Measurements from ENCODE around the gene ATG12. TPM values are rescaled to one million over a fixed set of nuclear protein-coding genes. Genes with fewer than 3 reads are reported as not detected.

Gene ATG12
- total RNA-seq, 1 experiment from 2014 or later = 179 TPM

DNA sequence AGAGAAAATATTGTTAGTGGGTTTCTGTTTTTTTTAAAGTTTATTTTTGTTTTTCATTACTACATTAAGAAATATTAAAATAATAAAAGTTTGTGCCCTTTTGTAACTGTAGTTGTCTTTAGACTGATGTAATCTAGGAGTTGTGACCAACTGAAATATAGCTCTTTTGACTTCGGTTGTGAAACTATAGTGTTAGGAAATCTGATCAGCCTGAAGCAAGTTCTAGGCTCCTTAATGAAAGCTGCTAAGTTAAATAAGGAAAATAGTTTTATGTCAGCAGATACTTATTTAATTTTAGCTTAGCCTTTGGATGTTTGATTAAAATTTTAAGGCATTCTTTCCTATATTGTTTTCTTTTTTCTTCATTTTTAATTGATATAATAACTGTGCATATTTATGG is 14.6 kb upstream of the ATG12 start:
- no peaks in the 10 kb centered on the region for H3K27me3 ChIP-seq (replicated peaks)
- H3K4me1 ChIP-seq (replicated peaks) = peaks cover 19% of the 10 kb centered on the region
- DNase-seq (ENCODE audit: low read depth in 1 of 2, low spot score in 2 of 2) = no peak
- H3K9me3 ChIP-seq (replicated peaks) = no peaks in the 10 kb centered on the region
- no peak overlapping the region for H3K4me3 ChIP-seq
- no peaks in the 10 kb centered on the region for H3K36me3 ChIP-seq
- no peak overlapping the region for H3K27ac ChIP-seq

DNA sequence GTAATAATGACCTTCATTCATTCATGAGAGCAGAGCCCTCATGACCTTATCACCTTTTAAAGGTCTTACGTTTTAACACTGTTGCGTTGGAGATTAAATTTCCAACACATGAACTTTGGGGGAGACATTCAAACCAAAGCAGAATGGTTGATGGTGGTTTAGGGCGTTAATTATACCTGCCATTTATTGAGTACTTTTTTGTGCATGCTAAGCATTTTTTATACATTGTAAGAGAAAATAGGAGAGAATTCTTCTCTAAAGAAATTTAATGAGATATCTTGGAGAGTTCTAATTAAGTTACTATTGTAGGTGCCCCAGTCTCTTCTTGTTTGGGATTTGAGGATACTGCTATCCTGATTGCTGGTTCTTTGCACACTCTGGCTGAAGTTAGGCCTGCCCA is 12.8 kb upstream of the ATG12 start:
- no peak overlapping the region for H3K27ac ChIP-seq
- peaks cover 24% of the 10 kb centered on the region for H3K4me1 ChIP-seq (replicated peaks)
- no peaks in the 10 kb centered on the region for H3K9me3 ChIP-seq (replicated peaks)
- no peak overlapping the region for H3K4me3 ChIP-seq
- DNase-seq (ENCODE audit: low read depth in 1 of 2, low spot score in 2 of 2) = no peak
- no peaks in the 10 kb centered on the region for H3K27me3 ChIP-seq (replicated peaks)
- H3K36me3 ChIP-seq = no peaks in the 10 kb centered on the region

- Histone ChIP-seq H3K27ac (no peak overlapping the region), H3K9me3 (replicated peaks) (no peaks in the 10 kb centered on the region), H3K36me3 (no peaks in the 10 kb centered on the region), H3K27me3 (replicated peaks) (no peaks in the 10 kb centered on the region), H3K4me1 (replicated peaks) (peaks cover 10% of the 10 kb centered on the region), H3K4me3 (no peak overlapping the region)
- DNase-seq (ENCODE audit: low read depth in 1 of 2, low spot score in 2 of 2) = no peak
Measured at GRCh38 chr5:115850744-115851416, 9.5 kb upstream of the ATG12 start.

DNA sequence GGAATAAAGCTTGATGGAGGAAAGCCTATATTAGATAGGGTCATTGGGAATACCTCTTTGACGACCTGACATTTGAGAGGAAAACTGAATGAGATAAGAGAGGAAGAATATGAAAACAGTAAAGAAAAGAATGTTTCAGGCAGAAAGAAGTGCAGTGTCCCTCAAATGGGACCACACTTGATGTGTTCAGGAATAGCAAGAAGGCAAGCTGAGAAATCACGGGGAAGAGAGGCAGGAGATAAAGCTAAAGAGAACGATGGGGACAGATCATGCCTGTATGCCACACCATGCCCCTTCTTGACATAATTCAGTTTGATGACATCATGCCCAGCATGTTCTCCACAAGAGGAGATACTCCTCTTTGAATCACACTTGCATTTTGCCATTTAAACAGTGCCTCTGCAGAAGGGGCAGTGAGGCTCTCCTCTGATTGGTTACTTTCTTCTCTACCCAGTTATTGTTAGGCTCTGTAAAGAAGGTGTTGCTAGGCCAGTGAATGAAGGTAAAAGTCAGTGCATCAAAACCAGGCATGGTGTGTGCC is 8.0 kb upstream of the ATG12 start:
- Histone ChIP-seq H3K9me3 (replicated peaks) (no peaks in the 10 kb centered on the region), H3K4me1 (replicated peaks) (peaks cover 10% of the 10 kb centered on the region), H3K27me3 (replicated peaks) (no peaks in the 10 kb centered on the region), H3K36me3 (no peaks in the 10 kb centered on the region), H3K4me3 (no peak overlapping the region), H3K27ac (no peak overlapping the region)
- DNase-seq (ENCODE audit: low read depth in 1 of 2, low spot score in 2 of 2) = no peak

DNA sequence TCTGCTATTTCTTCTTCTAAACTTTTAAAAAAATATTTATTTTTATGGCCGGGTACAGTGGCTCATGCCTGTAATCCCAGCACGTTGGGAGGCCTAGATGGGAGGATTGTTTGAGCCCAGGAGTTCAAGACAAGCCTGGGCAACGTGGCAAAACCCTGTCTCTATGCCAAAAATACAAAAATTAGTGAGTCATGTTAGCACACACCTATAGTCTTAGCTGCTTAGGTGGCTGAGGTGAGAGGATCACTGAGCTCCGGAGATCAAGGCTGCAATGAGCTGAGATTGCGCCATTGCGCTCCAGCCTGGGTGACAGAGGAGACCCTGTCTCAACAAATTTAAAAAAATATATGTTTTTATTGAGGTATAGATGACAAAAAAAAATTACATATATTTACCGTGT is 5.9 kb upstream of the ATG12 start:
- H3K4me1 ChIP-seq (replicated peaks) = peaks cover 21% of the 10 kb centered on the region
- H3K27me3 ChIP-seq (replicated peaks) = no peaks in the 10 kb centered on the region
- no peaks in the 10 kb centered on the region for H3K9me3 ChIP-seq (replicated peaks)
- DNase-seq (ENCODE audit: low read depth in 1 of 2, low spot score in 2 of 2) = no peak
- no peak overlapping the region for H3K4me3 ChIP-seq
- H3K36me3 ChIP-seq = peaks cover under 1% of the 10 kb centered on the region; the same call in 1 of the 2 replicates
- no peak overlapping the region for H3K27ac ChIP-seq

- Histone ChIP-seq H3K4me1 (replicated peaks) (peaks cover 24% of the 10 kb centered on the region), H3K9me3 (replicated peaks) (0 out of 2 replicates have a peak, but pooled peaks cover 2% of the 10 kb centered on the region), H3K4me3 (no peak overlapping the region), H3K36me3 (peaks cover 12% of the 10 kb centered on the region), H3K27ac (no peak overlapping the region), H3K27me3 (replicated peaks) (no peaks in the 10 kb centered on the region)
- DNase-seq (ENCODE audit: low read depth in 1 of 2, low spot score in 2 of 2) = no peak
Measured at GRCh38 chr5:115844321-115844817, 3.0 kb upstream of the ATG12 start.

GRCh38 chr5:115843444-115844130 is 2.2 kb upstream of the ATG12 start:
- H3K4me3 ChIP-seq = no peak overlapping the region
- H3K9me3 ChIP-seq (replicated peaks) = 0 out of 2 replicates have a peak, but pooled peaks cover 2% of the 10 kb centered on the region
- peaks cover 29% of the 10 kb centered on the region for H3K4me1 ChIP-seq (replicated peaks)
- H3K36me3 ChIP-seq = peaks cover 17% of the 10 kb centered on the region
- no peak for DNase-seq (ENCODE audit: low read depth in 1 of 2, low spot score in 2 of 2)
- H3K27me3 ChIP-seq (replicated peaks) = no peaks in the 10 kb centered on the region
- H3K27ac ChIP-seq = no peak overlapping the region

- no peak overlapping the region for H3K27ac ChIP-seq
- H3K36me3 ChIP-seq = peaks cover 23% of the 10 kb centered on the region
- 0 out of 2 replicates have a peak, but pooled peaks cover 2% of the 10 kb centered on the region for H3K9me3 ChIP-seq (replicated peaks)
- no peaks in the 10 kb centered on the region for H3K27me3 ChIP-seq (replicated peaks)
- H3K4me3 ChIP-seq = peak overlapping the region; percentile 94
- peaks cover 31% of the 10 kb centered on the region for H3K4me1 ChIP-seq (replicated peaks)
- no peak for DNase-seq (ENCODE audit: low read depth in 1 of 2, low spot score in 2 of 2)
Measured at GRCh38 chr5:115842952-115843351, 1.6 kb upstream of the ATG12 start.

- H3K27ac ChIP-seq = peak overlapping the region; percentile 93
- 0 out of 2 replicates have a peak, but pooled peaks cover 2% of the 10 kb centered on the region for H3K9me3 ChIP-seq (replicated peaks)
- peaks cover 30% of the 10 kb centered on the region for H3K36me3 ChIP-seq
- peak; percentile 86 to 95 for DNase-seq (ENCODE audit: low read depth in 1 of 2, low spot score in 2 of 2)
- peak overlapping the region; percentile 94 for H3K4me3 ChIP-seq
- H3K4me1 ChIP-seq (replicated peaks) = peaks cover 31% of the 10 kb centered on the region
- no peaks in the 10 kb centered on the region for H3K27me3 ChIP-seq (replicated peaks)
Measured at GRCh38 chr5:115842089-115842935, 947 bp upstream of the ATG12 start.

- H3K4me3 ChIP-seq = peak overlapping the region; percentile 94
- H3K9me3 ChIP-seq (replicated peaks) = 0 out of 2 replicates have a peak, but pooled peaks cover 2% of the 10 kb centered on the region
- peaks cover 31% of the 10 kb centered on the region for H3K4me1 ChIP-seq (replicated peaks)
- H3K27ac ChIP-seq = peak overlapping the region; percentile 93
- DNase-seq (ENCODE audit: low read depth in 1 of 2, low spot score in 2 of 2) = no peak
- no peaks in the 10 kb centered on the region for H3K27me3 ChIP-seq (replicated peaks)
- peaks cover 44% of the 10 kb centered on the region for H3K36me3 ChIP-seq
Measured at GRCh38 chr5:115840873-115841272, 492 bp downstream of the ATG12 start.

DNA sequence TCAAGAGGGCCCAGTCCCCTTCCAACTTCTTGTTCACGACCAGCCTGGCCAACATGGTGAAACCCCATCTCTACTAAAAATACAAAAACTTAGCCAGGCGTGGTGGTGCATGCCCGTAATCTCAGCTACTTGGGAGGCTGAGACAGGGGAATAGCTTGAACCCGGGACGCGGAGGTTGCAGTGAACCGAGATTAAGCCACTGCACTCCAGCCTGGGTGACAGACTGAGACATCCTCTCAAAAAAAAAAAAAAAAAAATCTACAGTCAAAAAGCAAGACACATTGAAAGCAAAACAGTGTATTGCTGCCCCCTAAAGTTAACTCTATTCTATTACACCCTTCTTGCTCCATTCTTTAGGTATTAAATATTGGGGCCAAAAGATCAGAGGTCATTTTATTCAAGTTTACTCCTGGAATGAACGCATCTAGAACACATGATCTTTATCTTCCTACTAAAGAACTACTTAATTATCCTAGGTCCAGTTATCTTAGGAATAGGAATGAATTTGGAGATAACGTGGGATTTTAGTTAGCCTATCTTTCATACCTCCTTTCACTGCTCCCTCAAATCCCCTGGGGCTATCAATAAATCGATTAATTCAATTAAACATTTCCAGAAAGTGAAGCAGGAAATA is 2.4 kb downstream of the ATG12 start:
- Histone ChIP-seq H3K27me3 (replicated peaks) (no peaks in the 10 kb centered on the region), H3K4me1 (replicated peaks) (peaks cover 31% of the 10 kb centered on the region), H3K27ac (no peak overlapping the region), H3K9me3 (replicated peaks) (0 out of 2 replicates have a peak, but pooled peaks cover 2% of the 10 kb centered on the region), H3K4me3 (no peak overlapping the region), H3K36me3 (peaks cover 63% of the 10 kb centered on the region)
- DNase-seq (ENCODE audit: low read depth in 1 of 2, low spot score in 2 of 2) = peak in 1 of 2 experiments; percentile 62

DNA sequence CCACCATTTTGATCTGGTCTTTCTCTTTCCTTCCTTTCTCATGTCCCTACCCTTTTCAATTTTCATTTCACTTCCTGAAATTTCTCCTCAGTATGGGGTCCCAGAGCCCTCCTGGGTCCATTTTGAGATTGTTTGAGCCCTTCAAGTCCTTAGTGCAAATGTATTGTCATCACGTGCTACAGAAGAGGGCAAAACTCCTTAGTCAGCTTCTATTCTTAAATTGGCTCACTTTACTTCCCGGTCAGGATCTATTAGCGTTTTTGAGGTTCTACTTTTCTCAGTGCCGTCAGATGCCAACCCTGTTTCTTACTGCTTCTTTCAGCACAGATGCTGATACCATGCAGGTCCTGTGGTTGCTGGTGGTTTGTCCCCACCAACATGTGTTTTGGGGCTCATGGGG is 5.9 kb downstream of the ATG12 start:
- peaks cover 18% of the 10 kb centered on the region for H3K4me1 ChIP-seq (replicated peaks)
- H3K27me3 ChIP-seq (replicated peaks) = no peaks in the 10 kb centered on the region
- DNase-seq (ENCODE audit: low read depth in 1 of 2, low spot score in 2 of 2) = no peak
- no peak overlapping the region for H3K27ac ChIP-seq
- no peak overlapping the region for H3K4me3 ChIP-seq
- peaks cover 81% of the 10 kb centered on the region for H3K36me3 ChIP-seq
- no peaks in the 10 kb centered on the region for H3K9me3 ChIP-seq (replicated peaks)

GRCh38 chr5:115831163-115831768 is 10.1 kb downstream of the ATG12 start:
- H3K36me3 ChIP-seq = peaks cover 75% of the 10 kb centered on the region
- H3K4me1 ChIP-seq (replicated peaks) = no peaks in the 10 kb centered on the region
- peak in 1 of 2 experiments; percentile 58 for DNase-seq (ENCODE audit: low read depth in 1 of 2, low spot score in 2 of 2)
- no peak overlapping the region for H3K4me3 ChIP-seq
- no peak overlapping the region for H3K27ac ChIP-seq
- H3K9me3 ChIP-seq (replicated peaks) = no peaks in the 10 kb centered on the region
- H3K27me3 ChIP-seq (replicated peaks) = no peaks in the 10 kb centered on the region
